Measurements from ENCODE around the gene LRRC36.

- TF ChIP-seq CTCF (optimal IDR thresholded peaks at IDR 0.05 in 1 of 3, IDR thresholded peaks at IDR 0.05 in 1 of 3, conservative IDR thresholded peaks at IDR 0.05 in 1 of 3; ENCODE audit: extremely low read depth in 1 of 3, insufficient read depth in 2 of 3, low read length in 3 of 3) (no peak), EZH2 (IDR thresholded peaks at IDR 0.05; ENCODE audit: low read length) (no peak)
Observed at GRCh38 chr16:67361038-67361437, 34.4 kb downstream of the LRRC36 start.

Measured in keratinocyte (primary cell).